T-helper 22 cell (primary cell): ENCODE results near the gene SPAG7.
A peak's percentile ranks its signal among the peaks of the same experiment; 100 is the strongest.

ENCODE experiments used
- DNase-seq: peaks from one replicate; pipeline ENCODE4 v3.0.0-alpha.2; 2020; ENCODE audit warnings: low read depth

SPAG7 gene, protein sequence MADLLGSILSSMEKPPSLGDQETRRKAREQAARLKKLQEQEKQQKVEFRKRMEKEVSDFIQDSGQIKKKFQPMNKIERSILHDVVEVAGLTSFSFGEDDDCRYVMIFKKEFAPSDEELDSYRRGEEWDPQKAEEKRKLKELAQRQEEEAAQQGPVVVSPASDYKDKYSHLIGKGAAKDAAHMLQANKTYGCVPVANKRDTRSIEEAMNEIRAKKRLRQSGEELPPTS

DNA sequence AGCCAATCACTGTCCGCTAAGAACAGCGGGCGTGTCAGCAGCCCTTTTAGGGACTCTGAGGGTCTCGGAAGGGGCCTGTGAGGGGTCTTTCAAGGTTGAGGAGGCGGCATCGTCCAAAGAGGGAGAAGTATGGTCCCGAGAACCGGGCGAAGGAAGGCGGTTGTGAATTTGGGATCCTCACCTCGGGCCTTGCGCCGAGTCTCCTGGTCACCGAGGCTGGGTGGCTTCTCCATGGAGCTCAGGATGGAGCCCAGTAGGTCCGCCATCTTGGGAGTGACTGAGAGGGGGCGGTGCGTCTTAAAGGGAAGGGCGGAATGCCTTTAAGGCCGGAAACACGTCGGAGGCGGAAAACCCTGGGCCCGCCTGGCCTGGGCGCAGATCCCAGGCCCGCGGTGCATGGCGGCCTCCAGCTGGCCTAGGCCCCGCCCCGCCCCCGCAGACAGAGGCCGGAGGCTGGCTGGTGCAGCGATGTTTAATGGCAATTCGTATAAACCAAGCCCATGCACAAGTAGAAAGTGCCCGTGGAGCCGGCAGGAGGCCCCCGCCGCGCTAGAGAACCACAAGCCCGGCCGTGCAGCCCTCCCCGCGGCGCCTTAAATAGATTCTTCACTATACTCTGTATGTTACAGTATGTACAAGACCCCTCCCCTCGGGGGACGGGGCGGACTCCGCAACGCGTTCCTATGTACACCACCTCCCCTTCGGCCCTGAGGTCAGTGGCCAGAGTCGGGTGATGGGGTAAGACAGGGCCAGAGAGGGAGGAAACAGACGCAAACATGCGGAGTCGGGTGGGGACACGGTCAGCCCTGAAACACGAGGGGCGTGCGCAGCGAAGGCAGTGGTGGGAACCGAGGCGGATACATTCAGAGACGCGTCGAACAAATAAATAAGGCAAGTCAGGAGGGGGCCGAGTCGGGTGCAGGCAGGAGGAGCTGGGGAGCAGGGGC, at the start of gene SPAG7:
TSS of gene SPAG7 (minus strand) at position 279 of the 947 bp plus-strand sequence. CDS start at position 266, 13 bp downstream.
- DNase-seq, result peak; percentile 87

DNA sequence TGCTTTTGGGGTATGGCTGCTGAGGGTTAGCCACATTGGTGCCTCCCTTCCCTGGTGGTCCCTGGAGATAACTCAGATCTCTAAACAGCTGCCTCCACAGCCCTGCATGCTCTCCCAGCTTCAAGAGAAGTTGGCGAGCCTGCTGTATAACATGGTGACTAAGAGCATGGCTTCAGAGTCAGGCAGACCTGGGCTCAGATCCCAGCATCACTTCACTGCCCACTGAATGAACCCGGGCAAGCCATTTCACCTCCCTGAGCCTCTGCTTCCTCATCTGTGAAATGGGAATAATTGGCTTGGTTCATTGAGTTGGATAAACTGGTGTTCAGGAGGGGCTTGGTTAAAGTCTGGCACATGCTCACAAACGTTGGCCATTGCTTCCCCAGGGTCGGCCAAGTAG, 46.7 kb upstream of the SPAG7 start:
- DNase-seq, result no peak

DNA sequence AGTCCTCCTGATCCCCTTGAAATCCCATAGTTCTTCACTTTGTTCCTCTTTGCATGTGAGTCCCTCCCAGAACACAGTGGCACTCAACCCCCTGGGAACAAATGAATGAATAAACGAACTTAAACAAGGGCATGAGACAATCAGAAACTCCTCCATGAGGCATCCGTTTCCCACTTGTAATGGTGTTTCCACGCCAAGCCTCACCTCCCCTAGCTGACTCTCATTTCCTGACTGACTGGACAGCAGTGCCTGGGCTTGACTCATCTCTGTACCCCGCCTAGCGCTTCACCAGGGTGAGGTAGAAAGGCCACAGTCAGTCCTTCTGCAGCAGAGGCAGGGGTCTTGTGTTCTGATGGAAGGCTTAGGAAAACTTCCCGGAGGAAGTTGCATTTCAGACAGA, 44.3 kb upstream of the SPAG7 start:
- no peak for DNase-seq

DNA sequence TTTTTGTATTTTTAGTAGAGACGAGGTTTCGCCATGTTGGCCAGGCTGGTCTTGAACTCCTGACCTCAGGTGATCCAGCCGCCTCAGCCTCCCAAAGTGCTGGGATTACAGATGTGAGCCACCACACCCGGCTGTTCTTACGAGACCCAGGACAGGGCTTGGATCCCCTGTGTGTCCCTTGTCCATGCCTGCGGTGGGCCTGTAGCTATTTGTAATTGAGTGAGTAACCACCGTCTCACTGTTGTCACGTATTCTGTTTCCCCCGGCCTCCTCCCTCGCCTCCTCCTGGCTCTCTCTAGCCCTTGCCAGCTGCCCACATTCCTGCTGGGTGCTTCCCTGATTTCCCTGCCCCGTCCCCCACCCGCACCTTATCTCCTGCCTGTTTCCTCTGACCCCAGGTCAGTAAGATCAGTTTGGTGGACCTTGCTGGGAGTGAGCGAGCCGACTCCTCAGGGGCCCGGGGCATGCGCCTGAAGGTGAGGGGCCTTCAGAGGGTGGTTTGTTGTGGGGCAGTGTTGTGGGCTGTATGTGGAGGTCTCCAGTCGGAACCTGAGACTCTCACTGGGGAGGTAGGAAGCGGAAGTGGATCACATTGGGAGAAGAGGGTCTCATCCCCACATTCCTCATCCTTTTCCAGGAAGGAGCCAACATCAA, 35.7 kb upstream of the SPAG7 start:
- DNase-seq, result no peak

DNA sequence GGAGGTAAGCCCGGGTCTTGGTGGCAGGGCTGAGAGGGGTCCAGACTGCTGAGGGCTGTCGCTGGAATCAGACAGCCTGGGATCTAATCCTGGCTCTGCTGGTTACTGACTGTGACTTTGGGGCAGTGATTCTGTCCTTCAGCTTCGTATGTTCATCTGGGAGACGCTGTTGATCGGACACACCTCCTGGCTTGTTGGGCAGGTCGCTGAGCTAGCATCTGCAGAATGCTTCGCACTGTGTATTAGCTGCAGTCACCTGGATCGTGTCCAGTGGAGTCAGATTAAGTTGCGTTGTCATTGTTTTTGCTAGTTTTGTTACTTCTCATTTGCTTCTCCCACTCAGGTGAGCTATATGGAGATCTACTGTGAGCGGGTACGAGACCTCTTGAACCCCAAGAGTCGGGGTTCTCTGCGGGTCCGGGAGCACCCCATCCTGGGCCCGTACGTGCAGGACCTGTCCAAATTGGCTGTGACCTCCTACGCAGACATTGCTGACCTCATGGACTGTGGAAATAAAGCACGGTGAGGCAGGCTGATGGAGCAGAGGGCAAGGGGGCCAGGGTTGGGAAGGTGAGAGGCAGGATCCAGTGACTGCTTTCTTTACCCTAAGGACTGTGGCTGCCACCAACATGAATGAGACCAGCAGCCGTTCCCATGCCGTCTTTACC, 34.6 kb upstream of the SPAG7 start:
- DNase-seq, result no peak

DNA sequence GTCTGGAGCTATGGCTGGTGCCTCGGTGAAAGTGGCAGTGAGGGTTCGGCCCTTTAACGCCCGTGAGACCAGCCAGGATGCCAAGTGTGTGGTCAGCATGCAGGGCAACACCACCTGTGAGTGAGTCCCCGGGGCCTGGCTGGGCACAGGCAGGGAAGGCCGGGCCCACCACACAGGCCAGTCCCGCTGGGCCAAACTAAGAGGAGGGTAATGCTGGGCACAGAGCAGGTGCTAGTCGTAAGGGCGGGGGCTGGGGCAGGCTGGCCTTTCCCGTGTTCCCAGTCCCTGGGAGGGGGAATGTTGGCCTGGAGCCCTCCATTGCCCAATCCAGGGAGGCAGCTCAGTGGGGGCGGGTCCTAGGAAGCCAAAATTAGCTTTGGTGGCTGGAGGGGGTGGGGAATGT, 32.6 kb upstream of the SPAG7 start:
- no peak for DNase-seq

DNA sequence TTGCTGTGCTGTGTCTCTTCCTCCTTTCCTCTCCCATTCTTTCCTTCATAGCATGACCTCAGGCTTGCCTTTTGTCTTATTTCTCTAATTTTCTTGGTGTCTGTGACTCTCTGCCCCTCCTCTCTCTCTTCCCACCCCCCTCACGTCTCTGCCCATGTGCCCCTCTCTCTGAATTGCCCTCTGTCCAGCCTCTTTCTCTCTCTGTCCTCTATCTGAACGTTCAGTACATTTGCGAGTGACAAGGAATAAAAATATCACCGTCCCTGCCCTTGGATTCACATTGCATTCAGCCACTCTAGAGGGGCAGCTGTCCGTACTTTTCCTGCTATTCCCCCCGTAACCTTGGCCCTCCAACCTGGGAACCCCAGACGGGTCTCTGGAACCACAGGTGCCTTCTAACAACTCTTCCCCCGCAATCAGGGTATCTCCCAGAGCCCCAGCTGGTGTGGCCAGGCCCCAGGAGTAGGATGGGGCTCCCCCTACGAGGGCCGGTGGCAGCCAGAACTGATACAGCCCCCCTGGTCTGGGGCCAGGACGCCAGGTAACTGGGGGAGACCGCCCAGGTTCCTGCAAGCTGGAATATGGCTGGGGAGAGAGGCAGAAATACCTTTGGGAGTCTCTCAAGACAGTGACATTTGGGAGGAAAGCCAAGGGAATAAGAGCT, 31.9 kb upstream of the SPAG7 start:
- no peak for DNase-seq

DNA sequence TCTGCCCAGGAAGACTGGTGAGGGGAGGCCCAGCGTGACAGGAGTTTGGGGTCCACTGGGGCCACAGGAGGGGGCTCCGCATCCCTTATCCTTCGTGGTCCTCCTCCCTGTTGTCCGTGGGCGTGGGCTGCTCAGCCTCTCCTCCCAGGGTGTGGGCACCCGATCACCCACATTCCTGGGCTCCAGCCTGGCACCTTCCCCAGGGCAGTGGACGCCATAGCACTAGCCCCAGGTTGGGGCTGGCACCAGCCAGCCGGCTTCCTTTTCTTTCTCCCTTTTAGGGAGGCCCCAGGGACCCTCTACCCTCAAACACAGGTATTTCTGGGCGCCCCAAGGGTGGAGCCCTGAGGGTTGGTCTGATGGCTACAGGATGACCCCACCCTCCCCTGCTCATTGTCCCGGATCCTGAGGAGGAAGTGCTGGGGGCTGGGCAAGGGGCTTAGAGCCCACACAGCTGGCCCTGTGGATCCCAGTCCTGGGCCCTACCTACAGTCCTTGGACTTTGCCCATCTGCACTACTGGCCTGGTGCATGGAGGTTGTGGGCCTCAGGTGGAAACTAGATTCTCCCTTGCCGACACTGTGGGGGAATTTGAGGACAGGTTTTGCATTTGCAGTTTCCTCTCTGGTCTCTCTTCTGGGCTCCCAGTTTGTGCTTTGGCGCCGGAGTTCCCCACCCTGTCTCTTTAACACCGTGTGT, 31.3 kb upstream of the SPAG7 start:
- DNase-seq, result no peak

DNA sequence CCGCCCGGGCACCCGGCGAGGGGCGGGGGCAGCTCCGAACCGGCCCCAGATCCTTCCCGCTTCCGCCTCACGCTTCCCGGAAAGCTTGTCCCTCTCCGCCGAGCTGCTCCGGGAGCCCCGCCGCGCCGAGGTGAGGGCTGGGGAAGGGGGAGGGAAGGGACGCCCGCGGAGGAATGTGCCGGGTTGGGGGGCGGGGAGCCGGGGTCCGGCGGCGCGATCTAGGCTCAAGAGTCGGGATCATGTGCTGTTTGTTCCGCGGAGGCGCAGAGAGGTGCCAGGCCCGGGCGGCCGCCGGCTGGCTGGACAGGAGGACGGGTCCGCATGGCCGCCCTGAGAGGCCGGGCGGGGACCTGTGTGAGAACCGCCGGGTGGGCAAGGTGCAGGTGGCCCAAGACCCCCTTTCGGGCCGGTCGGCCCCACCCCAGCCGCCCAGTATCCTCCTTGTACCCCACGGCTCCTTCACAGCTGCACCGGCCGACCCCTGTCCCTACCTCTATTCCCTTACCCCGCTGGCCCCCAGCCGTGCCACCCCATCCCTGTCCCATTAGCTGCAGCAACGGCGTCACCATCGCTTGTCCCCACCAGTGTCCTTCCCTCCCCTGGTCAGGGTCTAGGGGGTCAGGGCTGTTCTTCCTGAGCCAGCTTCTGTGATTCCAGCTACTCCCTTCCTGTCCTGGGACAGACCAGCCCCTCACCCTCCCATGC, 30.6 kb upstream of the SPAG7 start:
- DNase-seq, result no peak

DNA sequence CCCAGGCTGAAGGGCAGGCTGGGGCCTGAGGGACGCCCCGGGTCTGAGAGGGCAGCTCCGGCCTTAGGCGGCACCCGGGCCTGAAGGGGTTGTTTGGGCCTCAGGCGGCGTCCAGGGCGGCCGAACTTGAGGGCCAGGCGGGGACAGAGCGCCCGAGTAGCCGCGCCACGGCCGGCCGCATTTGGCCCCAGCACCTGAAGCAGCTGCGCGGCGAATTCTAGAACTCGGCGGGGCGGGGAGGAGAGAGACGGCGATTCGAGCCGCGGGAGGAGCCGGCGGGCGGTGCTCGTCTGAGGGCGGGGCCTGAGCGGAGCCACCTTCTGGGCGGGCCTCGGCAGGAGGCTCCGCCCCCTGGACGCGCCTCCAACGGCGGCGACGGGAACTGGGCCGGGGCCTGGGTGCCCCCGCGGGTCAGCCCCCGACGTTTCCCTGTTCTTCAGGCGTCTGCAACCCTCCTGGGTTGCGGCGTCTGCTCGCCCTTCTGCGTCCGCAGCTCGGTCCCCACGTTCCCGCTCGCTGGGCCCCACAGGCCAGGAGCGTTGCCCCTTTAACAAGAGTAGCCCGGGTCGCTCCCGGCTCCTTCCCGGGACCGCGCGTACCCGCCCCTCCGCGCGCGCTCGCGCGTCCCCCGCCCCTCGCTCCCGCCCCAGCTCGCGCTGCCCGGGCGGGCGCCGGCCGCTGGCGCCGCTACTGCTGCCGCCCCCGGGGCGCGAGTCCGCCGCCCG, 29.8 kb upstream of the SPAG7 start, which contains the start of the genes INCA1 and KIF1C:
TSS of gene INCA1 (minus strand) at position 221 of the 725 bp plus-strand sequence. CDS start 3,085 bp downstream, outside the sequence.
TSS of gene KIF1C (plus strand) at position 649 of the 725 bp plus-strand sequence. CDS start 2,297 bp downstream, outside the sequence.
- peak; percentile 79 for DNase-seq

DNA sequence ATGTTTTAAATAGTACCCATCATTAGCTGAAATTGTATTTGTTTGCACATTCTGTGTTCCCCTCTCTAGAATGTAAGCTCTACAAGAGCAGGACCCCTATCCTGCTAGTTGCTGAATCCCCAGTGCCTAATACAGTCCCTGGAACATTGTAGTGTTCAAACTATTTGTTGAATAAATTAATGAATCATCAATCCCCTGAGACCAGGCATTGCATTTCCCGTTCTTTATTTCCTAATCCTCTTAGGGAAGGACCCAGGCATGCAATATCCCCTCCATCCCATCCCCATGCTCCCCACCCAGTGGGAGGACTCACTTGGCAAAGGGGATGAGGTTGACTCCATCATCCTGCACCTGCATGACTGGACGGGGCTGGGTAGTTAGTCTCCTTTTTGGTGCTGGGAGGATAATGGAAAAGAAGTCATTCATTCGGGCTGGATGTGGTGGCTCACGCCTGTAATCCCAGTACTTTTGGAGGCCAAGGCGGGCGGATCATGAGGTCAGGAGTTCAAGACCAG, 26.5 kb upstream of the SPAG7 start:
- DNase-seq, result no peak

DNA sequence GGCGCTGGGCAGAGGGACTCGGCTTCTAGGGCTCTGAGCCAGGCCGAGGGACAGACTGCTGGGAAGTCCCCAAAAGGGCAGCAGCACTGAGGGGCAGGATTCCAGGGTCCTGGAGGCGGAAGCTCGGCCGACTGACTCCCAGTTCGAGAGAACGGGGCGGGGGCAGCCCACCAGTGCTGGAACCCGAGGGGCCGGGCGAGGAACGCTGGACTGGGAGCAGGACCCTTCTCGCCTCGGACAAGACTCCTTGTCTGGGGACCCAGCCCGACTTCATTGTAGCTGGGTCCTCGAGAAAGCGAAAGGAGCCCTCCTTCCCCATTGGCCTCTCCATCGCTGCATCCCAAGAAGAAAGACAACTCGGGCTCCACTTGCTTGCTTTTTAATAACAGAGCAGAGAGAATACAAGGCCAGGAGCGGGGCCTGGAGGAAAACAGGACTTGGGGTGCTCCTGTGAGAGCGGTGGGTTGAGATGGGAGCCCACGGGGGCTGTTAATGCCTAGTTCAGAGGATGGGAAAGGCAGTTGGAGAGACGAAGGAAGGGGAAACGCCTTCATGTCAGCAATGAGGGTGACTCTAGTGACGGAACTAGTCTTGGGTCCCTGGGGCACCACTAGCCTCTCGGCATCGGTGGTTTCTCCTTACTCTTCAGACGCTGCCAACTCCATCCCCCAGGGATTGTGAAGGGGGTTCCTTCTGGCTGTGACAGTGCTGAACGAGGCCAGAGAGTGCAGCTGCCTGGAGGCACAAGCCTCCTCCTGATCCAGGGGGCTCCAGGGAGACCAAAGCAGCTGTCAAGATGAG, 20.4 kb upstream of the SPAG7 start:
- no peak for DNase-seq

DNA sequence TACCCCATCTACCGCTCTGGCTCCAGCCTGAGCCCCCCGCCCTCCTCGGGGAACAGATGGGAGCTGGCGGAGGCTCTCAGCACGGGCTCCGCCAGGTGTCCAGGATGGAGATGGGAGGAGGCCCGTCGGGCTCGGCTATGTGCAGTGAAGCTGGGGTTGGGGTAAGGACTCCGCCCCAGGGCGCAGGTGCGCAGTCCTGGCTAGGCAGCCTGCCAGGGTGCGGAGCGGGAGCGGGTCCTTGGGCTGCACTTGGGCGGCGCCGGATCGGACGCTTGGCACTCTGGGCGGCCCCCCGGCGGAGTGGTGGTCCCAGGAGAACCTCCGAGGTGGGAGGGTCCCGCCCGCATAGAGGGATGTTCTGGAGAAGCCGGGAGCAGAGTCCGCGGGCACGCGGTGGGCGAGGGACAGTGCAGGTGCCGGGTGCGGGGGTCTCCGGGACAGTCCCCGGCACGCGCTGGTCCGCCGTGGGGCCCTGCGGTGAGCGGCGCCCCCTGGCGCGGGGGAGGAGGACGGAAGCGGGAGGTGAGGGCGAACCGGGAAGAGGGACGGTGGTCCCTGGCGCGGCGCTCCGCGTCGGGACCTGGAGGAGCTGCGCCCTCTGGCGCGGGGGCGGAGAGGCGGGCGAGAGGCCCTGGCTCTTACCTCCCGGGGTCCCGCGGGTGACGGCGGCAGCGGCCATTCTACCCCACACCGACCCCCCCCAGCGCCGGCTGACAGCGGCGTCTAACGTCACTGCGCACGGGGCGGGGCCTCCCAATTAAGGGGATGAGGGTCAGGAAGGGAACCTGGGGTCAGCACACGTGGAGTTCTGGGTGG, 19.5 kb upstream of the SPAG7 start, which contains the start of gene CAMTA2:
TSS of gene CAMTA2 (minus strand) at position 725 of the 816 bp plus-strand sequence. CDS start 1,453 bp downstream, outside the sequence.
- DNase-seq, result peak; percentile 88

DNA sequence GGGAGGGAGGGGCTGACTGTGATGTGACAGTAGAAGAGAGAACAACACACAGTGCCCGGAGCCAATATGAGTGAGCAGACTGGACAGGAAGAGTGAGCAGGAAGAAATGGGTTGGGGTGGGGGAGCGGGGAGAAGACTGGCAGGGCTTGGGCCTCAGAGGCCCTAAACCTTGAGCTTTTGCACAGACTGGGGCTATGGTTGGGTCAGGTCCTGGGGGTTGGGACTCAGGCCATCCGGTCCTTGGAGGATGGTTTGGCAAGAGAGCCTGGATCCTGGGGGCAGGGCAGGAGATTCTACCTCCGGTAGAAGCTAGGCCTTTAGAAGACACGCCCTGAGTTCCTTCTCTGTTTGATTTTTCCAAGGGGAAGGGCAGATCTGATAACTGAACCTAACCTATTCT, 18.8 kb upstream of the SPAG7 start:
- DNase-seq, result no peak

DNA sequence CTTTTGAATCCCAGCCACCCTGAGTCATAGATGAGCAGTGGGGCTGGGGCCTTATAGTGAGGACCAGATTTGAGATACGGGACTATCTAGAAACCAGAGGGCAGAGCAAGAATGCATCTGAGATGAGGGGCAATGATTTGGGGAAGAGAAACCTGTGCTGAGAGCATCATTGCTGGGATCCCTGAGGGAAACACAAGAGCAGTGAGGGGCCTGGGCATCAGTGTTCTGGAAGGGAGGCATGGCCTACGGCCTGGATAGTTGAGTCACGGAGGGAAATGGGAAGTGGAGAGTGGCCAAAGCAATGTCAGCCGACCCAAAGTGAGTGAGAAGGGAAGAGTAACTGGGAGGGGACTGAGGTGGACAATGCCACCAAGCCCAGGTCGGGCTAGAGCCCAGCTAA, 14.7 kb upstream of the SPAG7 start:
- DNase-seq, result no peak

DNA sequence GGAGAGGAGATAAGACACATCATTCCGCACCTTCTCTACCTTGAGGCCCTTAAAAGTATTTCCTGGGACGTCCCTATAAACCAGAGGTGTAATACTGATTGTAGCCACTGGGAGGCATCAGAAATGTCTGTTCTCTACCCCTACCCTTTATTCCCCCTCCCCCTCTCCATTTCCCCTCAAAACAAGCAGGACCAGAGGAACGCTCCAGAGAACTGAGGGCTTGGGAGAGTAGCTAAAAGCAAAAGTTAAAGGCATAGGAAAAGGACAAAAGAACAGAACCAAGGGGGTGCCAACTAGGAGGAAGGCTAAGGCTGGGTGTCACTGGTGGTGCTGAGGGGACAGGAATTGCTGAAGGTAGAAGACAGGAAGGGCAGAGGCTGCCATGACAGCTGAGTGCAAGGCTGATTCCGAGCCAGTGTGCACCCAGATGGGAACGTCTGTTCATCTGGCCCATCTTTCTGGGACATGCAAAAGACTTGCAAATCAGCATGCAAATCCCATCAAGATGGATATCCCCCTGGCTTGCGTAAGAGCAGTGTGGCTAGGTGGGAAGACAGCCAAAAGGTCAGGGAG, 13.1 kb upstream of the SPAG7 start:
- DNase-seq, result no peak

DNA sequence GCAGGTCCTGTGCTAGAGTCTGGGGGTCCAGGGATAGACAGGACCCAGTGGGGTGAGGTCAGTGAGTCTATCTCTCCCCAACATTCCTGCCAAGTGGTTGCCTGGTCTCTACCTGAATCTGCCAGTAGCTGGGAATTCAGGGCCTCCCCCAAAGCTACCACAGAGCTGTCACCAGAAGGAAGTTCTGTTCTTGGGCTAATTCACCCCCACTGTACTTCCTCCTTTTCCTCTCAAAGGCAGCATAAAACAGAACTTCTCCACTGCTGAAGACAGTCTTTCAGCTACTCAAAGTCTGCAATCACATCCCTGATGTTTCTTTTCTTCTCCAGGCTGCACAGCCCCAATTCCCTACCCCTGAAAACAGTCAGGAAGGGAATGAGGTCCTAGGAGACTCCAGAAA, 11.1 kb upstream of the SPAG7 start:
- no peak for DNase-seq
